Measurements from ENCODE around the gene EPHA6. TPM values are rescaled to one million over a fixed set of nuclear protein-coding genes. Genes with fewer than 3 reads are reported as not detected.

Gene EPHA6
- total RNA-seq, 1 experiment from 2014 or later = 0.61 TPM

GRCh38 chr3:96900566-96900965 lies 86.2 kb downstream of the EPHA6 start:
- H4K91ac ChIP-seq (ENCODE audit: insufficient read length, low read depth, low read length) = no peak overlapping the region
- DNase-seq = no peak
- no peak for TF ChIP-seq CTCF (conservative IDR thresholded peaks at IDR 0.05)
- no peak overlapping the region for H3K23ac ChIP-seq (ENCODE audit: insufficient read length, low read depth, low read length)
- no peak overlapping the region for H4K8ac ChIP-seq (replicated peaks; ENCODE audit: insufficient read length, low read depth, low read length)
- H3K4ac ChIP-seq (ENCODE audit: low read depth, low read length) = no peak overlapping the region
- no peaks in the 10 kb centered on the region for H3K27me3 ChIP-seq (ENCODE audit: insufficient read depth, low read length)
- no peak overlapping the region for H3K27ac Mint-ChIP-seq
- no peak overlapping the region for H2BK12ac ChIP-seq (ENCODE audit: insufficient read length, low read depth, low read length)
- no peak overlapping the region for H3K14ac ChIP-seq (ENCODE audit: insufficient read depth, low read length)
- no peak overlapping the region for H2BK5ac ChIP-seq (ENCODE audit: insufficient read length, low read length)
- WGBS (ENCODE audit: extremely low coverage, insufficient read length, low lambda C conversion rate) = no CpG with 5 or more reads among the region's 4 CpGs
- no peak overlapping the region for H2BK120ac ChIP-seq (ENCODE audit: low read depth, low read length, poor library complexity, severe bottlenecking)
- H2BK20ac ChIP-seq (ENCODE audit: low read depth, low read length, poor library complexity, severe bottlenecking) = no peak overlapping the region
- no peaks in the 10 kb centered on the region for H3K4me1 ChIP-seq (ENCODE audit: insufficient read depth, low read length)
- H2AFZ ChIP-seq (ENCODE audit: low read length) = no peak overlapping the region
- no peak overlapping the region for H3K18ac ChIP-seq (ENCODE audit: insufficient read length, low read depth, low read length)
- no peaks in the 10 kb centered on the region for H3K36me3 Mint-ChIP-seq (ENCODE audit: insufficient read depth in 1 of 3, low read depth in 3 of 3)
- H3K9ac ChIP-seq (ENCODE audit: extremely low read depth, insufficient read length, low read length) = no peak overlapping the region
- no peaks in the 10 kb centered on the region; a peak in 1 of 5 replicates for H3K9me3 Mint-ChIP-seq
- no peaks in the 10 kb centered on the region for H3K79me1 ChIP-seq (ENCODE audit: insufficient read depth, low read depth, low read length, poor library complexity, severe bottlenecking)
- no peaks in the 10 kb centered on the region for H3K23me2 ChIP-seq (ENCODE audit: insufficient read length, low read depth, low read length, poor library complexity, severe bottlenecking)
- no peak overlapping the region for H2AK5ac ChIP-seq (ENCODE audit: insufficient read length, low read length)
- no peak overlapping the region for H4K5ac ChIP-seq (ENCODE audit: insufficient read length, low read depth, low read length)
- H3T11ph ChIP-seq (ENCODE audit: low read length) = no peak overlapping the region
- H3K4me2 ChIP-seq (ENCODE audit: insufficient read depth, insufficient read length, low read length) = no peak overlapping the region
- H2BK15ac ChIP-seq (ENCODE audit: low read depth, low read length) = no peak overlapping the region
- H3K56ac ChIP-seq (ENCODE audit: insufficient read length, low read depth, low read length) = no peak overlapping the region
- no peaks in the 10 kb centered on the region for H3K27me3 Mint-ChIP-seq (ENCODE audit: low read depth)
- H3K79me2 ChIP-seq (ENCODE audit: insufficient read depth, low read length) = no peaks in the 10 kb centered on the region; the same call in 1 of the 2 replicates
- no peak overlapping the region for H3K27ac ChIP-seq (ENCODE audit: insufficient read length, low read depth, low read length)
- H3K4me1 Mint-ChIP-seq = peaks cover 4 to 6% of the 10 kb centered on the region in 2 experiments; a peak in 3 of 4 replicates
- no peaks in the 10 kb centered on the region for H3K9me3 ChIP-seq (ENCODE audit: control insufficient read depth, low read depth, low read length)
- H3K4me3 Mint-ChIP-seq = no peak overlapping the region
- no peaks in the 10 kb centered on the region for H4K20me1 ChIP-seq (ENCODE audit: control insufficient read depth, insufficient read depth, insufficient read length)
